ENCODE data around the gene ROR1. TPM values are rescaled to one million over a fixed set of nuclear protein-coding genes. Genes with fewer than 3 reads are reported as not detected.

The ROR1 gene
- total and polyA plus RNA-seq, 7 donors = 0.13 to 2.8 (median 1.2) TPM

DNA sequence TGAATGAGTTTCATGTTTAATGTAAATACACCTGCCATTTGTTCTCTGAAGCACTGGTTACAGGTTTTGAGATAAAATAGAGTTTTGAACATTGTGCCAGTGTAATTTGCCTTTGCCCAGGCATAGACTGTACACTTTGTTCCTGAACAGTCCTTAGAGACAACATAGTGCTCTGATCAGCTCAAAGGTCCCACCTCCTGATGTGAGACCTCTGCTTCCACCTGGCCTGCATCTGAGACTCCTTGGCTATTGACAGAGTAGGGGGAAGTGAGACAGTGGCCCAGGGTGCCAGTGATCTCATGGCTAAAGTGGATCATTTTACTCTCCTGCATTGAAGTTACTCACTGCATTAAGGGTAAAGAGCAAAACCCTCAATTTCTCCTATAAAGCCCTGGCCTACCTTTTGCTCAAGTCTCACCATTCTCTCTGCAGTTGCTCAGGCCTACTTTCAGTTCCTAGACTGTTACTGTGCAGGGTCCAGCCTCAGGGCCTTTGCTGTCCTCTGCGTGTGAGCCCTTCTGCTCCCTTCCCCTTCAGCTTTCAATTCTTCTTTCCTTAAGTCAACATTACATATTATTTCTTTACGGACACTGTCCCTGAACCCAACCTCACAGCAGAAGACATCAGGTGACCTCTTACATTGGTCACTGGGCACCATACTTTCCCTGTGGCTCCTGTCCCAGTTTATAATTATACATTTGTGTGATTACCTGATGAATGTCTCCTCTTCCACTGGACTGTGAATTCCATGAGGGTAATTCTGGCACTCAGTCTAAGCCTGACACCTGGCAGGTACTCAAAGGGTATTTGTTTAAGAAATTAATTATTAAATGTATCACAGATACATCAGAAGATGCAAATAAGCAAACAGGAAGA is 142.9 kb downstream of the ROR1 start:
- DNase-seq (no peak), ATAC-seq (no peak)
- Histone ChIP-seq H3K4me1 (peaks cover 5% of the 10 kb centered on the region), H3K36me3 (ENCODE audit: insufficient read depth in 1 of 2, low read depth in 1 of 2) (no peaks in the 10 kb centered on the region), H3K4me3 (no peak overlapping the region), H3K27me3 (ENCODE audit: insufficient read depth in 3 of 3, low read length in 2 of 3) (no peaks in the 10 kb centered on the region), H3K27ac (no peak overlapping the region), H3K9me3 (no peaks in the 10 kb centered on the region)
- 91 to 93% (median 93%) methylated on average over 2 of the region's 2 CpGs for WGBS, 3 donors
- TF ChIP-seq, protein P1, sequence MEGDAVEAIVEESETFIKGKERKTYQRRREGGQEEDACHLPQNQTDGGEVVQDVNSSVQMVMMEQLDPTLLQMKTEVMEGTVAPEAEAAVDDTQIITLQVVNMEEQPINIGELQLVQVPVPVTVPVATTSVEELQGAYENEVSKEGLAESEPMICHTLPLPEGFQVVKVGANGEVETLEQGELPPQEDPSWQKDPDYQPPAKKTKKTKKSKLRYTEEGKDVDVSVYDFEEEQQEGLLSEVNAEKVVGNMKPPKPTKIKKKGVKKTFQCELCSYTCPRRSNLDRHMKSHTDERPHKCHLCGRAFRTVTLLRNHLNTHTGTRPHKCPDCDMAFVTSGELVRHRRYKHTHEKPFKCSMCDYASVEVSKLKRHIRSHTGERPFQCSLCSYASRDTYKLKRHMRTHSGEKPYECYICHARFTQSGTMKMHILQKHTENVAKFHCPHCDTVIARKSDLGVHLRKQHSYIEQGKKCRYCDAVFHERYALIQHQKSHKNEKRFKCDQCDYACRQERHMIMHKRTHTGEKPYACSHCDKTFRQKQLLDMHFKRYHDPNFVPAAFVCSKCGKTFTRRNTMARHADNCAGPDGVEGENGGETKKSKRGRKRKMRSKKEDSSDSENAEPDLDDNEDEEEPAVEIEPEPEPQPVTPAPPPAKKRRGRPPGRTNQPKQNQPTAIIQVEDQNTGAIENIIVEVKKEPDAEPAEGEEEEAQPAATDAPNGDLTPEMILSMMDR (IDR thresholded peaks at IDR 0.05) = no peak
- intact Hi-C loops (cut with DNase I) = loop anchor here in 1 of 2 donors (5.0 to 10.0 kb wide), 2 partner anchors 139 to 222 kb away; no protein-coding TSS in a partner anchor

DNA sequence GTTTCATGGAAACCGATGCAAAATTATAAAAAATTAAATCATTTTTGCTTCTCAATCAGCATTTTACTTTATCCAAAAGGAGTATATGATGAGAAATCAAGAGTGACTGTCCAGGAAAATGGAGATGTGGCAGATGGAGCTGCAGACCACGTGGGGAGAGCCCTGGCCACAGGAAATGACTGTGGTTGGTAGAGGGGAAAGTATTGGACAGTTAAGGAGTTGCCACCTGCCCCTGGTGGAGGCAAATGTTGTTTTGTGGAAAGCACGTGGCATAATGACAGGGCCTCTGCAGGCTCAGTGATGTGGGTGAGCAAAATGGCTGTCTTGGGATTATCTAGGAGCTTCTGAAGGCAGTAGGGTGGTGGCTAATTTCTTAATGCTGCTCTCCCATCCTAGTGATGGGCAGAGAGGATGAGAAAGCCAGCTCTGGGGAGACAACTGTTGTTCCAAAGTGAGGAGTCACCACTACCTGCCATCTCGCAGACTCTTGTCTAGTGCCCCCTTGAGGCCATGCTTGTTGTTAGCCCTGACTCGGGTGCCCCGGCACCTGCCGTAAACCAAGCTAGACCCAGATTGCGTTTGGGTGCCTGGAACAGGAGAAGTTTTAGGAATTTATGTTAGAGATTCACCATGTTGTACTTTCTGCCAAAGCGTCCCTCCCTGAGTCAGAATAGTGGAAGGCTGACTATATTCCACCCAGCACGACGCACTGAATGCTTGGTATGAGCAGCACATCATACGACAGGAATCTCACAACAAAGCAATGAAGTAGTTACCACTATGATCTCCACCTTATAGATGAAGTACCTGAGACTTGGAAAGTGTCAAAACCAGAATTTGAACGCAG is 144.0 kb downstream of the ROR1 start:
- Histone ChIP-seq H3K27me3 (ENCODE audit: insufficient read depth in 3 of 3, low read length in 2 of 3) (no peaks in the 10 kb centered on the region), H3K27ac (no peak overlapping the region), H3K9me3 (no peaks in the 10 kb centered on the region), H3K4me1 (peaks cover 10% of the 10 kb centered on the region), H3K4me3 (no peak overlapping the region), H3K36me3 (ENCODE audit: insufficient read depth in 1 of 2, low read depth in 1 of 2) (no peaks in the 10 kb centered on the region)
- WGBS, 3 donors = 84 to 93% (median 90%) methylated on average over 13 of the region's 13 CpGs
- TF ChIP-seq, protein P1 (IDR thresholded peaks at IDR 0.05) = no peak
- intact Hi-C loops (cut with DNase I) = loop anchor here in 1 of 2 donors (5.0 to 10.0 kb wide), 2 partner anchors 140 to 223 kb away; no protein-coding TSS in a partner anchor
- DNase-seq (no peak), ATAC-seq (peak in 1 of 4 donors; percentile 36)

DNA sequence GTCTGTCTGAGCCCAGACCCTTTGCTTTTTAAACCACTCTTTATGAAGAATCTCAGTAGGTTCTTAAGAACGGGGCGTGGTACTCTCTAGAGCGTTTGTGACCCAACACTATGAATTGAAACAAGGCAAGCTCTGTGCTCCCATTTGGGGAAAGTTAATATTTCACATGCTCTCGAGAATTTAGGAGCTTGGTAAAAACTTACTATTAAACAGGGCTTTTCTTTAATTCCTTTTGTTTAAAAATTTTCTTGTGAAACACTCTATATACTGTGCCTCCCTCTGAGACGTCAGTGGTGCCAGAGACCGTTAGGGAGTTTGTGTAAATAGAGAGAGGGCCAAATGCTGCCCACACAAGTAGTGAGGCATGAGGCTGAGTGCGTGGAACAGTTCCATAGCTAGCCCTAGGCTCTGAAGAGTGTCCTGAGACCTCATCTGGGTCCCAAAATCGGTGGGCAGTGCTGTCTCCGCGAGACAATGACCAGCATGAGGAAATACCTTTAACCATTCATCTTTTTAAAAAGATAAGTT is 144.7 kb downstream of the ROR1 start:
- H3K27me3 ChIP-seq (ENCODE audit: insufficient read depth in 3 of 3, low read length in 2 of 3) = no peaks in the 10 kb centered on the region
- no peak for ATAC-seq
- intact Hi-C loops (cut with DNase I) = loop anchor here in 1 of 2 donors (5.0 to 10.0 kb wide), 2 partner anchors 141 to 224 kb away; no protein-coding TSS in a partner anchor
- H3K4me3 ChIP-seq = no peak overlapping the region
- TF ChIP-seq, protein P1 (IDR thresholded peaks at IDR 0.05) = no peak
- H3K27ac ChIP-seq = no peak overlapping the region
- H3K4me1 ChIP-seq = peaks cover 16% of the 10 kb centered on the region
- H3K36me3 ChIP-seq (ENCODE audit: insufficient read depth in 1 of 2, low read depth in 1 of 2) = no peaks in the 10 kb centered on the region
- no peaks in the 10 kb centered on the region for H3K9me3 ChIP-seq
- 88 to 91% (median 89%) methylated on average over 10 of the region's 10 CpGs for WGBS, 3 donors
- no peak for DNase-seq

DNA sequence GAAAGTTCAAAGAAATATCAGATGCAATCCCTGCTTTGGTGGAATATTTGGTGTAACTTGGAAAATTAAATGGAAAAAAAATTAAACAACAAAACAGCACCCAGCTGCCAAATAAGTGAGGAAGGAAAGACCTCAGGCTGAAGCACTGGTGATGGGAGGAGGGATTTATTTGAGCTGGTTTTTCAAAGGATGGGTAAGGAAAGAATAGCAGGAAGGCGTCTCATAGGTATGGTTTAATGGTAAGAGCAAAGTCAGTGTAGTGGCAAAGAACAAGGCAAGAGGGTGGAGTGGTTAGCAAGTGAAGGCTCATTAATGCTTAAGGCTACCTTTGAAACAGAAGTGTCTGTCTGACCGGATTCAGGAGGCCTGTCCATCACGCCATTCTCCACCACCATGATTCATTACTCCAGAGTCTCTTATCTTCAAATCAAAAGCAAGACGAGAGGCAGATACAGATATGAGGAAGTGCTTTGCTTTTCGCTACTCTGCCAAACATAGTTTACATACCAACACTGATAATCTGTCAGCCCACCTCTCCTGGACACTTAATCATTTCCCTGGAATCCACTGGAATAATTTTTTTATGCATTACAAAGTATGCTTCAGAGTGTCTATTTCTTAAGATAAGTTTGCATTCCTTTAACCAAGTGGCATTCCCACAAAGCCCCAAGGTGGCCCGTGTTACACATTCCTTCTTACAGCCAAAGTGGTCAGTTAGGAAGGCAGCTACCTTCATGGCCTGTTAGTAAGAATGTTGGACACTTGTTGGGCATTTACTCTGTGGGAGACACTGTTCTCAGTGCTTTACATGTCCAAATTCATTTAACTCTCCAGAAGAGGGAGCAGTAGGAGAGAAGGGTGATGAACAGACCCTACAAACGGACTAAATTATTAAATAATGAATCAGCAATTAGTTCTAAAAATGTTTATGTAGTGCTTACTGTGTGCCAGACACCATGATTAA is 146.6 kb downstream of the ROR1 start:
- TF ChIP-seq, protein P1 (IDR thresholded peaks at IDR 0.05) = peak; percentile 19
- H3K36me3 ChIP-seq (ENCODE audit: insufficient read depth in 1 of 2, low read depth in 1 of 2) = no peaks in the 10 kb centered on the region
- no peaks in the 10 kb centered on the region for H3K9me3 ChIP-seq
- no peak for DNase-seq
- peaks cover 19% of the 10 kb centered on the region for H3K4me1 ChIP-seq
- intact Hi-C loops (cut with DNase I) = loop anchor here in 1 of 2 donors (10.0 kb wide), 1 partner anchor 146 kb away; the partner anchor contains the start of gene ROR1
- no peak overlapping the region for H3K27ac ChIP-seq
- H3K27me3 ChIP-seq (ENCODE audit: insufficient read depth in 3 of 3, low read length in 2 of 3) = no peaks in the 10 kb centered on the region
- ATAC-seq = no peak
- H3K4me3 ChIP-seq = no peak overlapping the region
- WGBS, 3 donors = 78 to 82% (median 79%) methylated on average over 7 of the region's 7 CpGs
